HG02870 (cell line): ENCODE results near the gene PPP2R5C.

Experiments
- ATAC-seq: cut with Tn5 transposase; IDR thresholded peaks from one replicate; pipeline ENCODE4 v1.9.1; 2021; ENCODE audit warnings: mild to moderate bottlenecking, moderate library complexity; ENCODE audit not compliant: unreplicated experiment

Gene PPP2R5C

GRCh38 chr14:101937926-101938767, 176.6 kb downstream of the PPP2R5C start:
- no peak for ATAC-seq

GRCh38 chr14:101939646-101940170, 178.2 kb downstream of the PPP2R5C start:
- no peak for ATAC-seq

- ATAC-seq, result no peak
Observed at GRCh38 chr14:101944451-101944850, 182.9 kb downstream of the PPP2R5C start.

- no peak for ATAC-seq
Observed at GRCh38 chr14:101945171-101945570, 183.7 kb downstream of the PPP2R5C start.

- peak; percentile 2 for ATAC-seq
Observed at GRCh38 chr14:101947577-101947903, 186.0 kb downstream of the PPP2R5C start.

- peak; percentile 96 for ATAC-seq
Observed at GRCh38 chr14:101947904-101948665, 186.6 kb downstream of the PPP2R5C start.

- ATAC-seq, result peak; percentile 0
Observed at GRCh38 chr14:101948666-101949216, 187.2 kb downstream of the PPP2R5C start.

- ATAC-seq, result no peak
Observed at GRCh38 chr14:101950100-101950499, 188.6 kb downstream of the PPP2R5C start.

GRCh38 chr14:101950516-101951215, 189.2 kb downstream of the PPP2R5C start:
- ATAC-seq, result no peak

GRCh38 chr14:101953151-101953550, 191.6 kb downstream of the PPP2R5C start:
- no peak for ATAC-seq

GRCh38 chr14:101954501-101954900, 193.0 kb downstream of the PPP2R5C start:
- no peak for ATAC-seq

GRCh38 chr14:101955695-101956161, 194.2 kb downstream of the PPP2R5C start:
- no peak for ATAC-seq

GRCh38 chr14:101956179-101956885, 194.8 kb downstream of the PPP2R5C start:
- no peak for ATAC-seq

GRCh38 chr14:101957406-101958234, 196.1 kb downstream of the PPP2R5C start:
- no peak for ATAC-seq

GRCh38 chr14:101958418-101959180, 197.1 kb downstream of the PPP2R5C start:
- no peak for ATAC-seq

- no peak for ATAC-seq
Observed at GRCh38 chr14:101959277-101959676, 197.8 kb downstream of the PPP2R5C start.

GRCh38 chr14:101960225-101960624, 198.7 kb downstream of the PPP2R5C start:
- no peak for ATAC-seq

GRCh38 chr14:101961011-101961721, 199.7 kb downstream of the PPP2R5C start:
- ATAC-seq, result no peak
